Measurements from ENCODE around the gene KCNMB3.
"Not testable (repeated sequence)": the region's sequence is repeated elsewhere in the genome, so short reads cannot be mapped to it uniquely, and the experiment has no call there.

Gene KCNMB3

GRCh38 chr3:179229177-179229576 lies 21.7 kb downstream of the KCNMB3 start:
- H3K4me3 ChIP-seq (ENCODE audit: low read depth, low read length), result no peak overlapping the region
- DNase-seq (ENCODE audit: low read depth), result no peak
- no peak for TF ChIP-seq CTCF (conservative IDR thresholded peaks at IDR 0.05; ENCODE audit: low read depth, low read length)

- DNase-seq (ENCODE audit: low read depth), result peak; percentile 30
- TF ChIP-seq CTCF (conservative IDR thresholded peaks at IDR 0.05; ENCODE audit: low read depth, low read length), result no peak
- no peak overlapping the region for H3K4me3 ChIP-seq (ENCODE audit: low read depth, low read length)
Measured at GRCh38 chr3:179227349-179227748, 23.6 kb downstream of the KCNMB3 start.

- no peak for DNase-seq (ENCODE audit: low read depth)
- no peak overlapping the region for H3K4me3 ChIP-seq (ENCODE audit: low read depth, low read length)
- TF ChIP-seq CTCF (conservative IDR thresholded peaks at IDR 0.05; ENCODE audit: low read depth, low read length), result no peak
Measured at GRCh38 chr3:179224584-179224983, 26.3 kb downstream of the KCNMB3 start.

- no peak for DNase-seq (ENCODE audit: low read depth)
- no peak for TF ChIP-seq CTCF (conservative IDR thresholded peaks at IDR 0.05; ENCODE audit: low read depth, low read length)
- H3K4me3 ChIP-seq (ENCODE audit: low read depth, low read length), result no peak overlapping the region
Measured at GRCh38 chr3:179223548-179223947, 27.4 kb downstream of the KCNMB3 start.

GRCh38 chr3:179218213-179218612 lies 32.7 kb downstream of the KCNMB3 start:
- H3K4me3 ChIP-seq (ENCODE audit: low read depth, low read length); DNase-seq (ENCODE audit: low read depth): not testable (repeated sequence)

GRCh38 chr3:179215550-179215949 lies 35.4 kb downstream of the KCNMB3 start:
- H3K4me3 ChIP-seq (ENCODE audit: low read depth, low read length), result not testable (repeated sequence)
- DNase-seq (ENCODE audit: low read depth), result peak; percentile 69

GRCh38 chr3:179200790-179201189 lies 50.1 kb downstream of the KCNMB3 start:
- TF ChIP-seq CTCF (conservative IDR thresholded peaks at IDR 0.05; ENCODE audit: low read depth, low read length), result no peak
- no peak for DNase-seq (ENCODE audit: low read depth)
- no peak overlapping the region for H3K4me3 ChIP-seq (ENCODE audit: low read depth, low read length)

GRCh38 chr3:179196700-179197099 lies 54.2 kb downstream of the KCNMB3 start:
- no peak for TF ChIP-seq CTCF (conservative IDR thresholded peaks at IDR 0.05; ENCODE audit: low read depth, low read length)

More at GRCh38 chr3:179196700-179197099, 54.2 kb downstream of the KCNMB3 start:
- DNase-seq (ENCODE audit: low read depth), result no peak
- H3K4me3 ChIP-seq (ENCODE audit: low read depth, low read length), result no peak overlapping the region

Data from choroid plexus epithelial cell (primary cell).